HG03565 (cell line): ENCODE results near the gene TUB.

Experiments
- ATAC-seq: cut with Tn5 transposase; IDR thresholded peaks from one replicate; pipeline ENCODE4 v1.9.1; 2021; ENCODE audit warnings: mild to moderate bottlenecking, moderate library complexity; ENCODE audit not compliant: unreplicated experiment

The TUB gene

GRCh38 chr11:8067929-8068575 lies 13.0 kb upstream of the TUB start:
- ATAC-seq, result no peak

GRCh38 chr11:8068605-8069221 lies 12.3 kb upstream of the TUB start:
- ATAC-seq, result no peak

- ATAC-seq, result no peak
These were observed 11.2 kb upstream of the TUB start for GRCh38 chr11:8069771-8070170.

DNA sequence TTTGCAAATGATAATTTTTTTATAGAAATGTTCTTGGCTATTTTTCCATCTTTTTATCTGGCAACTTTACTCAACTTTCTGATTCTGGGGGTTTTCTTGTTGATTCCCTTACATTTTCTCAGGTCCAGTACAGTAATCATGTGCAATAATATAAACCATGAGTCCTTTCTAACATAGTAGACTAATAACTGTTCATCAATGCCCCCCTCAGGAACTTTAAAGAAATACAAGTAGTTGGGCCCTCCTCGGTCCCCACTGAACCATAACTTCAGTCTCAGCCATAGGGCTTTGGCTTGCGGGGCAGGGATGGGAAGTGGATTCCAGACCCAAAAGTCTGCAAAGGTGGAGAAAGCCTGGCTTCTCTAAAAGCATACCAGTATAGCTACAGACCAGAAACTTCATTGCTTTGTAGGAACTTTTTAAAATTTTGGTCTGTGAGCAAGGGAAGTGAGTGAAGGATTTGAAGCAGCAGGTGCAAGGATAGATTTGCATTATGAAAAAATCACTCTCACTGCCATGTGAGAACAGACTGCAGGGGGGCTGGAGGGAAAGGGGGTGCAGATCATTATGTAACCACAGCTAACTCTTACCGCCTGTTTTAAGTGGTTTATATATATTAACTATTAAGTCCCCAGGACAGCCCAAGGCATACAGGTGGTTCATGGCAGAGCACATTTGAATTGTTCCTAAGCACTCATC lies 10.4 kb upstream of the TUB start:
- no peak for ATAC-seq

DNA sequence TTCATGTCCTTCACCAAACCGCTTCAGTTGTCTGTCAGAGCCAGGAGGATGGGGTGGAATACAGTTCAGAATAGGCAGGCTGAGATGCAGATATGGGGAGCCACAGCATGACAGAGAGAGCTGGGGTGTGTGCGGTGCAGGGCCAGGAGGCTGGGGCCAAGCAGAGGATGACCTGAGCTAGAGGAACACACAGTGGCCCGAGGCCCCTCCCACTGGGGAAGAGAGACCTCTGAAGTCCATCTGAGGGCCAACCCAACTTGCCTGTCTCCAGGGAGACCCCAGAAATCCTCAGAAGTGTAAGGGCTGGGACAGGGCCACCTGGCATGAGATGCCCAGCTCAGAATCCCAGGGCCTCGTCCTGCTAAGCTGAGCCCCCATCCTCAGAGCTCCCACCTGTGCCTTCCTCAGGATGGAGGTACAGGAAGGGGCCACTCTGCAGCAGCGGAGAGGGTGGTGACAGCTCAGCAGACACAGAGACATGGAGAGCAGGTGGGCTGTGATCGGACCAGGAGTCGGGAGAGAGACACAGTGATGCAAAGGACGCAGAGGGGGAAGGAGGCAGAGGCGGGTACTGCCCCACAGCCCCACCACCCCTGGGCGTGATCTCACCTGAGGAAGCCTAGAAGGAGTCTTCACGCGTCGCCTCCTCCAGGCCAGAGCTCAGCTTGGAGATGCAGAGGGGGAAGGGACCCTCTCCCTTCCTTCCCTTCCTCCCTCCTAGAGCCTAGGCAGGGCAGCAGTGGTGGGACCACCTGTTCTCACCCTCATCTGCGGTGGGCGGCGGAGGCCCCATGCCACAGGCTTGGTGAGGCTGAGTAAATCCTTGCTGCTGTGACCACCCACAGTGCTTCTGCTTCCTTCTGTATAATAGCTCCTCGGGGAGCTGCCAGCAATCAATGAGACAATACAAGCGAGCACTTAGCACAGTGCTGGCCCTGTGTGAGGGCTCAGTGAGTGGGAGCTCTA lies 9.1 kb upstream of the TUB start:
- no peak for ATAC-seq

GRCh38 chr11:8075119-8075726 lies 5.8 kb upstream of the TUB start:
- no peak for ATAC-seq

DNA sequence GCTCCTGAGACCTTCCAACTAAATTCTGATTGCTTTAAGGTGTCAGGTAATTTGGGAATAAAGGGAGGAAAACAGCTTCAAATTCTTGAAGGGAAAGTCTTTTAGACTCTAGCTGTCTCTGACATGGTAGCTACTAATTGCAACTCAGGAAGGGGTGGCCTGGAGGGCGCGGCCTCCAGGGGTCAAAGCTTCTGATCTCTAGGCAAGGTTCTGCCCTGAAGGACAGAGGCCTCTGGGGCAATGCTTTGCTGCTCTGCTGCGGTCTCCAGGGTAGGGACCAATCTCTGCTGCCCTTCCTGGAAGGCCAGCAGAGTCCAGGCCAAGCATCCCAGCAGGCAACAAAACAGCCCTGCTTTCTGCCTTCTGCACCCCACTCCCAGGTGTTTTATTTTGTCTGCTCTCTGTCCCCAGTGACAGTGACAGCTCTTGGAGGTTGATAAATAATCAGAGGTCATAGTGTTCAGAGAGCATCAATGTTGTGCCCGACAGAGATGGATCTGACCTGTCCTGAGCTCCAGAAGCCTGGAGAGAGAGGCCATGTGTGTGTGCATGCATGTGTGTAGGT lies 1.8 kb upstream of the TUB start:
- ATAC-seq, result no peak

GRCh38 chr11:8080069-8080670 lies 841 bp upstream of the TUB start:
- ATAC-seq, result no peak

DNA sequence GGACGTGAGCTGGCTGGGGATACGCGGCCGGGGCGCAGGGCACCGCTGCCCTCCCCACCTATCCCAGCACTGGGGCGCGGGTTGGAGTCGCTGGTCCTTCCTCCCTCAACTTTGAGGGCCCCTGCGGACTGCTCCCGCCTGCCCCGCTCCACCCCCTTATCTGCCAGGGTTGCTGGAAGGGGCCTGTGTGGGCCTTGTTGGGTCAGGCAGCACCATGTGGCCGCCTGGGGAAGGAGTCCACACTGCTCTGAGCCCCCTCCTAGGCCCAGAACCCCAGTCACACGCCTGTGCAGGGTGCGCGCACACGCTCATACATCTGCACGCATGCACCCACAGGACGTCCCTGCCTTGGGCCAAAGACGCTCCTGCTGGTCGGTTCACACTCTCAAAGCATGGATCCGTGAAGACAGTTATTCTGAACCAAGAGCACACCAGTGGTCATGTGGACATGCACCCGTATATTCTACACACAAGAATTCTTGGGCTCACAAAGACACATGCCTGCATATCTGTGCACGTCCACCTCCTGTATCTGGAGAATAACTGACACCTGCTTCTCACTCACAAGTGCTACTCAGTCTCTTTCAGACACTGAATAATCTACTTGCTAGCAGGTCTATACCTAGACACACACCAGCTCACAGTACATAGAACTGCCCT lies 710 bp downstream of the TUB start:
- ATAC-seq, result no peak

- no peak for ATAC-seq
These were observed 1.5 kb downstream of the TUB start for GRCh38 chr11:8082391-8083087.

GRCh38 chr11:8083088-8083395 lies 2.0 kb downstream of the TUB start:
- no peak for ATAC-seq

- no peak for ATAC-seq
These were observed 2.9 kb downstream of the TUB start for GRCh38 chr11:8083871-8084281.

DNA sequence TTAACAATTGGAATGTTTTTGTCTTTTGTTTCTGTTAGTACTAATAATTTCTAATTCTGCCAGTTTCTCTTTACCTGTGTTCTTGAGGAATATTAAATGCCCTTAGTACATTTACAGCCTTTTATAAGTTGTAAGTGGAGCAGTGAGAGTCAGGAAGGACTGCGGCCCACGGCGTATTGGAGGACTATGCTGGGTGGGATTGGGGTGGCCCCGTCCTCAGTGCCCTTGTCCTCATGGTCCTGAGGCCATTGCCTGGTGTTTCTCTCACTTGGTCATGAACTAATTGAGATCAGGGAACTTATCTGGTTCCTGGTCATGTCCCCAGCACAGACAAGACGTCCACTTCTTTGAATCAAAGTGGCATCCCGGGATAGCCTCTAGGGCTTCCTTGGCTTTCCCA lies 3.3 kb downstream of the TUB start:
- no peak for ATAC-seq

DNA sequence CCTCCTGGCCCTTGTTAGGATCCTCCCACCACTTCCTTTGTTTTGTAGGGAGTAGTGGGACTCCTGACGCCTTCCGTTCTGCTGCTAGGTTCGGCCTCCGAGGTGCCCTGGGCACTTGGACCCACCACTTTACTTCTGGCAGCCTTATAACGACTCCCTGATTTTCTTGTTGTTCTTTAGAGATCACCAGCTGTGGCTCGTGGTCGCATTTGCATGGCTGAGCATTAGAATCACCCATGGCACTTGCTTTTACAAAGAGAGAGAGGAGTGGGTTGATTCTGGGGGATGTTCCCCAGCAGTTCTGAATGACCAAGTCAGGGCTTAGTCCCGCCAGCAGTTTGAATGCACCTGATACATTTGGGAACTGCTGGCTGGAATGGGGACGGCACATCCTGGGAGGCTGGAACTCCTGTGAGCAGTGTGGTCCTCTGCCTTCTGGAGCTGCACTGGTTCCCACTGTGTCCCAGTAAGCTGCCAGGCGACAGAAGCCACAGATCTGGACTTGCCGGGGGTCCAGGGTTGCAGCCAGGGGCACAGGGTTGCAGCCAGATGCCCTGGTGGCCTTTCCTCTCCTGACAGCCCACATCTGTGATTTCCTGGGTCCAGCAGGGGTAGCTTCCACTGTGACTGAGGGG lies 4.1 kb downstream of the TUB start:
- no peak for ATAC-seq

DNA sequence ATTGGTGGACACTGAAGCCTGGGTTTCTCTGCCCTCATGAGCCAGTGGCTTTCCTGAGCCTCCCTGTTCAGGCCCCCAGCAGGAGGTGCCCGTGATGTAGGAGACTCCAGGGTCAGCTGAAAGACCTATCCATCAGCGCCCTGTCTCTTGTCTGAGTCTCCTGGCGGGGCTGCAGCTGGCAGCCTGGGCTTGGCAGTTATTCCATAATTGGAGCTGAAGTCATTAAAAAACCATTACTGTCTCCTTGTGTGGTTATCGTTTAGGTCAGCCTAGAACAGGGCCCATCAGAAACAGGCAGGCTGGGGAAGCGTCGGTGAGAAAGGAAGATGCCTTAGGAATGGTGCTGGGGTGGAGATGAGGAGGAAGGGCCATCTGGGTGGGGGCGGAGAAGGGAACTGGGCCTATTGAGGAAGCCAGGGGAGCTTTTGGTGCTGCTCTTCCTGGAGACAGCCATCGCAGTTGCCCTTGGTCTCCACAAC lies 5.0 kb downstream of the TUB start:
- ATAC-seq, result no peak

DNA sequence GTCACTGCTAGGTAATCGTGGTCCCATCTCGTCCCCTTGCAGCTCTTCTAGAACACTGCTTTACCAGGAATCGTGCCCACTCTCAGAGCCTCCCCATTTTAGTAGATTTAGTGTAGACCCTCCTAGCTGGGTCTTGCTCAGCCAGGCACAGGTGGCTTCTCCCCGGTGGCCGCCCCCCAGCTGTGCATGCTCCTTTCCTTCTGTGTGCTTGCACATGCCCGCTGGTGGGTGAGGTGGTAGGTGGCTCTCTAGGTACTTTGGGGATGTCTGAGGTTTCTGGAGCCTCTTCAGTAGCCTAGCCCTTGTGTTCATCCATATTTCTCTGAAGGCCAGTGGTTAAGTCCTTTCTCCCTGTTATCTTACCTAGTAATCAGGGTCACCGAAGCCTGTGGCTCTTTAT lies 5.6 kb downstream of the TUB start:
- no peak for ATAC-seq

DNA sequence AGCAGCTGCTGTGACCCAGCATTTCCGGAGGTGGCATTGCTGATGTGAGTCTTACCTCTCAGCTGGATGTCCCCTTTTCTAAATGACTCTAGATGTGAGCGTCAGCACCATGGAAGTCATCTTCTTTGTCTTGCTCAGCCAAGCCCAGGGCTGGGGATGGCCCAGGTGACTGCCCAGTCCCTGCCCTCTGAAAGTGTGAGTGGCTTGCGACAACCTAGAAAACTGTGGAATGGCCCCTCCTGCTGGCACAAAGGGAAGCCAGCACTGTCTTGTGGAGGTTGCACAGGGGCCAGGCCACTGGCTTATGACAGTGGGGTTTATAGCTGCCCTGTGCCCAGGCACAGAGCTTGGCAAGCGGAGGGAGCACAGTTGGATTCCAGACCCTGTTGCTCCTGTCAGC lies 6.2 kb downstream of the TUB start:
- no peak for ATAC-seq

- no peak for ATAC-seq
These were observed 6.7 kb downstream of the TUB start for GRCh38 chr11:8087756-8088155.
